ENCODE measurements around the gene FOSB. TPM values are rescaled to one million over a fixed set of nuclear protein-coding genes. Genes with fewer than 3 reads are reported as not detected.
"Not testable (repeated sequence)": the region's sequence is repeated elsewhere in the genome, so short reads cannot be mapped to it uniquely, and the experiment has no call there.

The FOSB gene
- total and polyA plus RNA-seq, 9 donors: 2.9 to 295 (median 44.3) TPM

DNA sequence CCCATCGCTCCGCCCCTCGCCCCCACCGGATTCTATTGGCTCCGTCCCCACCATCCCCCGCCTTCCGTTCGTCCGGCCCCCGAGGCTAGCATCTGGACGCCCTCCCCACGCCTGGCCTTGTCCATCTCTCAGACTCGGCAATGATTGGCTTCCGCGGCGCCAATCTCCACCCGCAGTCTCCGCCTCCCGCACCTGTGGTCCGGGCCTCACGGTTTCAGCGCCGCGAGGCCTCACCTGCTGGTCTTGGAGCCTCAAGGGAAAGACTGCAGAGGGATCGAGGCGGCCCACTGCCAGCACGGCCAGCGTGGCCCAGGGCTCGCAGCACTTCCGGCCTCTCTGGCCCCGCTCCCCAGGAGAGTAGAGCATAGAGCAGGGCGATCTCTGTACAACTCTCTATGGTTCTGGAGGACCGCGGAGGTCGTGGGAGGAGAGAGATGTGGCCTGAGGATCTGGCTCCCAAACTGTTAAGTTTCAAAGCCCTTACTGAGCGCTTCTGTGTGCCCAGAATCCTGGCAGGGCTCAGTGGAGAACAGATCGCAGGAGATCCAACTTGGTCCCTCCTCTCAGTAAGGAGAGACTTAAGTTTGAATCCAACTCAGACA is 44.1 kb upstream of the FOSB start, which contains the start of gene ERCC1:
Gene ERCC1, minus strand, starts transcription at position 329 of the 602 bp plus-strand sequence. CDS start 543 bp downstream, outside the sequence.
- DNase-seq: peak in 4 of 5 donors; percentile 96 to 98 (median 96)
- peak within 1 kb of the TSS; percentile 63 for H3K4me3 ChIP-seq
- intact Hi-C loops (cut with DNase I): loop anchor here in 2 of 4 donors (2.0 to 10.0 kb wide), 2 partner anchors 17 to 261 kb away; no protein-coding TSS in a partner anchor

DNA sequence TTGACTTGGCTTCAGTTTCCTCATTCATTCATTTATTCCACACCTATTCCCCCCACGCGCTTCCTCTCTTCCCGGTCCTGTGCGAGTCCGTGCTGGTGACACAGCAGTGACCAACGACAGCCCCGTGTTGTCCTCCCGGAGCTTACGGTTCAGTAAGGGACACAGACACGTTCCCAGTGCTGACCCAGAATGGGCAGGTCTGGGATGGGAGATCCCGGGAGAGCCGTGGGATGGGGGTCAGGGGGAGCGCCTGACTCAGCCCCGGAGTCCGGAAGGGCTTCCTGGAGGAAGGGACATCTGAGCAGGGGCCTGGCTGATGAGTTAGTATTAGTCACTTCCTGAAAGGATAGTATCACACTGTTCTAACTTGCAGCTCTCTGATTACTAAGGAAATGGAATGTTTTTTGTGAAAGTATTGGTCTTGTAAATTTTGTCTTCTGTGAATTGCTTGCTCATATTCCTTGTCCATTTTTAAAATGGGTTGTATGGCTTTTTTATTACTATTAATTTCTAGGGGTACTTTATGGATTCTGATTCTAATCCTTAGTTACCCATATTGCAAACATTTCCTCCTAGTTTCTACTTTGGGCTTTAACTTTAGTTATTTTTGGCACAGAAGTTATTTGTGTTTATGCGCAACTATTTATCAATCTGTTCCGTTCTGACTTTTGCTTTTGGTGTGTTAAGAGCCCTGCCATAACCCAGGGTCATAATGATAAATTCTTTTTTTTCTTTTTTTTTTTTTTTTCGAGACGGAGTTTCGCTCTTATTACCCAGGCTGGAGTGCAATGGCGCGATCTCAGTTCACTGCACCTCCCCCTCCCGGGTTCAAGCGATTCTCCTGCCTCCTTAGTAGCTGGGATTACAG is 43.4 kb upstream of the FOSB start:
- no peaks in the 10 kb centered on the region for H3K27me3 ChIP-seq
- peak in 4 of 5 donors; percentile 36 to 70 (median 64) for DNase-seq
- TF ChIP-seq, protein P1, sequence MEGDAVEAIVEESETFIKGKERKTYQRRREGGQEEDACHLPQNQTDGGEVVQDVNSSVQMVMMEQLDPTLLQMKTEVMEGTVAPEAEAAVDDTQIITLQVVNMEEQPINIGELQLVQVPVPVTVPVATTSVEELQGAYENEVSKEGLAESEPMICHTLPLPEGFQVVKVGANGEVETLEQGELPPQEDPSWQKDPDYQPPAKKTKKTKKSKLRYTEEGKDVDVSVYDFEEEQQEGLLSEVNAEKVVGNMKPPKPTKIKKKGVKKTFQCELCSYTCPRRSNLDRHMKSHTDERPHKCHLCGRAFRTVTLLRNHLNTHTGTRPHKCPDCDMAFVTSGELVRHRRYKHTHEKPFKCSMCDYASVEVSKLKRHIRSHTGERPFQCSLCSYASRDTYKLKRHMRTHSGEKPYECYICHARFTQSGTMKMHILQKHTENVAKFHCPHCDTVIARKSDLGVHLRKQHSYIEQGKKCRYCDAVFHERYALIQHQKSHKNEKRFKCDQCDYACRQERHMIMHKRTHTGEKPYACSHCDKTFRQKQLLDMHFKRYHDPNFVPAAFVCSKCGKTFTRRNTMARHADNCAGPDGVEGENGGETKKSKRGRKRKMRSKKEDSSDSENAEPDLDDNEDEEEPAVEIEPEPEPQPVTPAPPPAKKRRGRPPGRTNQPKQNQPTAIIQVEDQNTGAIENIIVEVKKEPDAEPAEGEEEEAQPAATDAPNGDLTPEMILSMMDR (IDR thresholded peaks at IDR 0.05): no peak
- TF ChIP-seq EP300 (IDR thresholded peaks at IDR 0.05): peak; percentile 11
- no peaks in the 10 kb centered on the region for H3K36me3 ChIP-seq
- intact Hi-C loops (cut with DNase I): loop anchor here in 2 of 4 donors (5.0 to 10.0 kb wide), 2 partner anchors 63 to 260 kb away; no protein-coding TSS in a partner anchor
- H3K27ac ChIP-seq: peak overlapping the region; percentile 42 to 87
- H3K9me3 ChIP-seq: no peaks in the 10 kb centered on the region
- H3K4me3 ChIP-seq: peak overlapping the region; percentile 63
- H3K4me1 ChIP-seq (ENCODE audit: insufficient read depth): peaks cover 10% of the 10 kb centered on the region
- WGBS, 3 donors: 4 to 10% (median 8%) methylated on average over 24 of the region's 24 CpGs

More for the DNA sequence above, 44.1 kb upstream of the FOSB start, which contains the start of gene ERCC1:
- TF ChIP-seq, protein P1 (IDR thresholded peaks at IDR 0.05): no peak
- peak; percentile 69 for TF ChIP-seq POLR2A (IDR thresholded peaks at IDR 0.05)
- TF ChIP-seq EP300 (IDR thresholded peaks at IDR 0.05): no peak
- 0 to 2% (median 1%) methylated on average over 37 of the region's 37 CpGs for WGBS, 3 donors
- H3K4me1 ChIP-seq (ENCODE audit: insufficient read depth): peaks cover 10% of the 10 kb centered on the region
- H3K27me3 ChIP-seq: no peaks in the 10 kb centered on the region
- peak within 1 kb of the TSS; percentile 42 to 87 for H3K27ac ChIP-seq
- H3K9me3 ChIP-seq: no peaks in the 10 kb centered on the region
- H3K36me3 ChIP-seq: no peaks in the 10 kb centered on the region

DNA sequence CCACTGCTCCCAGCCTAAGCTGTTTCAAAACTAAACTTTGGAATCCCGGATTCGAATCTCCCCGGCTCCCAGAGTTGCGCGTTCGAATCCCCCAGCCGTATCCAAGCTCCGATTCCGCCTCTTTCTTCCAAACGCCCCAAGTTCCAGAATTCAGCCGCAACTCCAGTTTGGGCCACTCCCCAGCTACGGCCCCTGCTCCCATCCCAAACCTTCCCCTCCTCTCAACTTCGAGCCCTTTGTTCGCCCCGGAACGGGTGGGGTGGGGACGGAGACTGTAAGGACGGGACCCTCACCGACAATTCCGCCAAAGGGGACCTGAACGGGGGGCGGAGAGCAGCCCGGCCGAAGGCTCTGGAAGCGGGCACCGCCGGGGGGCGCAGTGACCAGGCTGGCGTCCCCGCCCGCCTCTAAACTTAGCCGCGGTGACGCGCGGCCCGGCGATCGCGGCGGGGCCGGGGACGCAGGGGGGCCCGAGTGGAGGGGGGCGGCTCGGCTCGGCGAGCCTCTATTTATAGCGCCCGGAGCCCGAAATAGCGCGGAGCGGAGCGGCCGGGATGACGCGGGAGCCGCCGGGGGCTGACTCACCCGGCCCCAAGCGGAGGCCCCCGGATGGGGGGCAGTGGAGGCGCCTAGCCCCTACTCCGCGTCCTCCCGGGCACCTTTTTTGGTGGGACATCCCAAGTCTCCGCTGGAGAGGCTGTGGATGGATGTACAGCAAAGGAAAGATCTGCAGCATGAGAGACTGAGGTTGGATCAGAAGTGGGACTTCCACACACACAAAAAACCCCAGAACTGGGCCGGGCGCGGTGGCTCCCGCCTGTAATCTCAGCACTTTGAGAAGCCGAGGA is 39.2 kb upstream of the FOSB start:
- no peaks in the 10 kb centered on the region for H3K36me3 ChIP-seq
- no peaks in the 10 kb centered on the region for H3K9me3 ChIP-seq
- 1 to 2% (median 1%) methylated on average over 73 of the region's 73 CpGs for WGBS, 3 donors
- intact Hi-C loops (cut with DNase I): loop anchor here in 2 of 4 donors (5.0 to 10.0 kb wide), 2 partner anchors 59 to 256 kb away; no protein-coding TSS in a partner anchor
- H3K4me1 ChIP-seq (ENCODE audit: insufficient read depth): peaks cover 8% of the 10 kb centered on the region
- DNase-seq: peak in 4 of 5 donors; percentile 54 to 70 (median 68)
- peak overlapping the region; percentile 19 to 77 for H3K27ac ChIP-seq
- peak overlapping the region; percentile 44 for H3K4me3 ChIP-seq
- TF ChIP-seq, protein P1 (IDR thresholded peaks at IDR 0.05): peak in 2 of 3 donors; percentile 48 to 53
- TF ChIP-seq EP300 (IDR thresholded peaks at IDR 0.05) (no peak), POLR2A (IDR thresholded peaks at IDR 0.05) (no peak)
- no peaks in the 10 kb centered on the region for H3K27me3 ChIP-seq

DNA sequence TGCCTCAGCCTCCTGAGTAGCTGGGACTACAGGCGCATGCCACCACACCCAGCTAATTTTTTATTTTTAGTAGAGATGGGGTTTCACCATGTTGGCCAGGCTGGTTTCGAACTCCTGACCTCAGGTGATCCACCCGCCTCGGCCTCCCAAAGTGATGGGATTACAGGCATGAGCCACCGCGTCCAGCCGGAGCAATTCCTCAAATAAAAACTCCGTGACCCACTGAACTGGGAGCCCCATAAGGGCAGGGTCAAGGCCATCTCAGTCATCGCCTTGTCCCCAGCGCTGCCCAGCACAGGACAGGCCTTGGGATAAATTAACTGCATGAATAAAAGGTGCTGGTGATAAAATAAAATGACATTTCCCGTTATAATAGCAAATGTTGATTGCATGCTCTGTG is 37.9 kb upstream of the FOSB start:
- not testable (repeated sequence) for H3K27me3 ChIP-seq; H3K36me3 ChIP-seq; H3K4me3 ChIP-seq; DNase-seq; H3K9me3 ChIP-seq; H3K4me1 ChIP-seq (ENCODE audit: insufficient read depth); H3K27ac ChIP-seq
- WGBS, 3 donors: 68 to 74% (median 72%) methylated on average over 11 of the region's 11 CpGs
- intact Hi-C loops (cut with DNase I): loop anchor here in 2 of 4 donors (5.0 to 10.0 kb wide), 3 partner anchors 57 to 255 kb away; no protein-coding TSS in a partner anchor

DNA sequence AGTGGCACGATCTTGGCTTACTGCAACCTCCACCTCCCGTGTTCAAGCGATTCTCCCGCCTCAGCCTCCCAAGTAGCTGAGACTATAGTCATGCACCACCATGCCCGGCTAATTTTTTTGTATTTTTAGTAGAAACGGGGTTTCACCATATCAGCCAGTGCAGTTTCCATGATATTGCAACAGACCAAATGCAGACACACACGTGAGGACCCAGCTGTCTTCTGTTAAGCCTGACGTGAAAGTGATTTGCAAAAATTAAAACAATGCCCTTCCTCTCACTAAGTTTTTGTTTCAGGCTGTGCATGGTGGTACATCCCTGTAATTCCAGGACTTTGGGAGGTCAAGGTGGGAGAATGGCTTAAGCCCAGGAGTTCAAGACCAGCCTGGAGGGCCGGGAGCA is 36.8 kb upstream of the FOSB start:
- H3K27me3 ChIP-seq; DNase-seq; H3K36me3 ChIP-seq; H3K4me3 ChIP-seq; H3K4me1 ChIP-seq (ENCODE audit: insufficient read depth); H3K9me3 ChIP-seq; H3K27ac ChIP-seq: not testable (repeated sequence)
- intact Hi-C loops (cut with DNase I): loop anchor here in 1 of 4 donors (10.0 kb wide), 1 partner anchor 214 kb away; no protein-coding TSS in a partner anchor
- WGBS, 3 donors: 31 to 35% (median 33%) methylated on average over 9 of the region's 9 CpGs

DNA sequence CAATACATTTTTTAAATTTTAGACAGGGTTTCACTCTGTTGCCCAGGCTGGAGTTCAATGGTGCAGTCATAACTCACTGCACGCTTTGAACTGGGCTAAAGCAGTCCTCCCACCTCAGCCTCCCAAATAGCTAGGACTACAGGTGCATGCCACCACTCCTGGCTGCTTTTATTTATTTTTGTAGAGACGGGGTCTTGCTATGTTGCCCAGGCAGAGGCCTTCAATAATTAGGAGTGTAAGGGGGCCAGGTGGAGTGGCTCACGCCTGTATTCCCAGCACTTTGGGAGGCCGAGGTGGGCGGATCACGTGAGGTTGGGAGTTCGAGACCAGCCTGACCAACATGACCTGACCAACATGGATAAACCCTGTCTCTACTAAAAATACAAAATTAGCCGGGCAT is 35.3 kb upstream of the FOSB start:
- H3K4me3 ChIP-seq; H3K27ac ChIP-seq; DNase-seq; H3K9me3 ChIP-seq; H3K36me3 ChIP-seq; H3K27me3 ChIP-seq; H3K4me1 ChIP-seq (ENCODE audit: insufficient read depth): not testable (repeated sequence)
- WGBS, 3 donors: 88 to 91% (median 91%) methylated on average over 8 of the region's 8 CpGs
- intact Hi-C loops (cut with DNase I): loop anchor here in 1 of 4 donors (10.0 kb wide), 1 partner anchor 212 kb away; no protein-coding TSS in a partner anchor

All from ovary (tissue), 9 donors.